K562 (cell line): ENCODE measurements around the gene HDAC10.

ENCODE experiments used
- JUND ChIP-seq, 2 experiments: IDR thresholded peaks; 2 replicates in 1 of 2; 3 replicates in 1 of 2; pipeline ENCODE4 v1.6.1; 2011; ENCODE audit warnings: borderline replicate concordance in 2 of 2, low read depth in 2 of 2, low read length in 2 of 2, improper control_type of control experiment in 1 of 2, missing biosample characterization in 1 of 2, missing genetic modification characterization in 1 of 2, missing genetic modification reagents in 1 of 2
- NFRKB ChIP-seq: fragments of 450-650 bp; IDR thresholded peaks from 2 replicates; pipeline ENCODE4 v1.6.1; 2016; ENCODE audit warnings: low read depth
- SIN3A ChIP-seq, 2 experiments: fragments of 150-350 bp in 1 of 2; IDR thresholded peaks; 2 replicates each; pipeline ENCODE4 v1.6.1; 2011 to 2016; ENCODE audit warnings: borderline replicate concordance in 2 of 2, low read depth in 2 of 2, low read length in 2 of 2, mild to moderate bottlenecking in 2 of 2, moderate library complexity in 2 of 2; ENCODE audit not compliant: control insufficient read depth in 1 of 2
- TF ChIP-seq, protein P1 (sequence below): fragments of 450-650 bp; formaldehyde crosslinking; IDR thresholded peaks from 2 replicates; pipeline ENCODE4 v1.4.0; 2022; ENCODE audit warnings: missing genetic modification characterization
- TF ChIP-seq, protein P2 (sequence below): fragments of 250-450 bp; sonication (Bioruptor Pico); IDR thresholded peaks from 2 replicates; pipeline ENCODE4 v1.8.0; 2021; ENCODE audit warnings: borderline replicate concordance, mild to moderate bottlenecking, moderate library complexity; ENCODE audit not compliant: poor library complexity, severe bottlenecking

DNA sequence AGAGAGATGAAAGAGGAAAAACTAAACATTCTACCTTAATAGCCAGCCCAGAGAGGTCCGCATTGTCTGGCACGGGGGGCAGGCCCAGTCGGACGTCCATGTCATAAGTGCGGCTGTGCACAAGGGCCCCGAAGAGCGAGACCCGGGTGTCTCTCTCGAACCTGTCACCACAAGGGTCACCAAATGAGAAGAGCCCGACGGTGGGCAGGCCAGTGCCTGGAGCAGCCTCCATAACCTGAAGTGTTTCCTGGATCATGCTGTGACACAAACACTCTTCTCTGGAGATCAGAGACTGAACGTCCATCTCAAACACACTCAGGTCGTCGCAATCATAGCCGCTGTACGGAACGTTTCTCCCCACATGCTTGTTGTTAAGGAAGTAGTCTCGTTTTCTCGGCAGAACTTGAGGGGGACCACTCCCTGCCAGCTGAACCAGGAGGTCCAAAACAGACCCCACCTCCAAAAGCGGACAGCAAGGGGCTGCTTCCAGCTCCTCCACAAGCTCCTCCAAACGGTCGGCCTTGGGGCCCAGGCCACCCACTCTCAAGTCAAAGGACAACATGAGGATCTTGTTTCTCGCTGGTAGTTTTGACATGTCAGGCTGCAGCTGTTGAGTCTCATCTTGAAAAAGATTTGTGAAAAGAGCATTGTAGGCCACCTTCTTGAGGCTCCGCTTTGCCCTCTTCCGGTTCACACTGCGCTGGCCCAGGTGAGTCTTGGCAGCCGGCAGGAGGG is 7.2 kb downstream of the HDAC10 start:
- TF ChIP-seq, protein P1, sequence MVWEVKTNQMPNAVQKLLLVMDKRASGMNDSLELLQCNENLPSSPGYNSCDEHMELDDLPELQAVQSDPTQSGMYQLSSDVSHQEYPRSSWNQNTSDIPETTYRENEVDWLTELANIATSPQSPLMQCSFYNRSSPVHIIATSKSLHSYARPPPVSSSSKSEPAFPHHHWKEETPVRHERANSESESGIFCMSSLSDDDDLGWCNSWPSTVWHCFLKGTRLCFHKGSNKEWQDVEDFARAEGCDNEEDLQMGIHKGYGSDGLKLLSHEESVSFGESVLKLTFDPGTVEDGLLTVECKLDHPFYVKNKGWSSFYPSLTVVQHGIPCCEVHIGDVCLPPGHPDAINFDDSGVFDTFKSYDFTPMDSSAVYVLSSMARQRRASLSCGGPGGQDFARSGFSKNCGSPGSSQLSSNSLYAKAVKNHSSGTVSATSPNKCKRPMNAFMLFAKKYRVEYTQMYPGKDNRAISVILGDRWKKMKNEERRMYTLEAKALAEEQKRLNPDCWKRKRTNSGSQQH (CRISPR knock-in tag) = no peak
- TF ChIP-seq SIN3A (IDR thresholded peaks at IDR 0.05; ENCODE audit: borderline replicate concordance in 2 of 2, control insufficient read depth in 1 of 2, low read depth in 2 of 2, low read length in 2 of 2) = no peak
- no peak for TF ChIP-seq JUND (IDR thresholded peaks at IDR 0.05; ENCODE audit: borderline replicate concordance, low read depth, low read length)
- no peak for TF ChIP-seq JUND (tag; IDR thresholded peaks at IDR 0.05; ENCODE audit: borderline replicate concordance, low read depth, low read length)
- TF ChIP-seq, protein P2, sequence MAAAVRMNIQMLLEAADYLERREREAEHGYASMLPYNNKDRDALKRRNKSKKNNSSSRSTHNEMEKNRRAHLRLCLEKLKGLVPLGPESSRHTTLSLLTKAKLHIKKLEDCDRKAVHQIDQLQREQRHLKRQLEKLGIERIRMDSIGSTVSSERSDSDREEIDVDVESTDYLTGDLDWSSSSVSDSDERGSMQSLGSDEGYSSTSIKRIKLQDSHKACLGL (CRISPR knock-in tag) = no peak
- no peak for TF ChIP-seq NFRKB
